IMR-90 (cell line): Measurements from ENCODE around the gene GTPBP6.

Experiments used
- BHLHE40 ChIP-seq: fragments of 150-350 bp; IDR thresholded peaks from 2 replicates; pipeline ENCODE4 v1.6.1; 2016; ENCODE audit warnings: mild to moderate bottlenecking, low read depth, low read length
- CTCF ChIP-seq: conservative IDR thresholded peaks from 2 replicates; pipeline ENCODE4 v1.5.1; 2012; ENCODE audit warnings: mild to moderate bottlenecking, low read depth, low read length, improper control_type of control experiment
- NFE2L2 ChIP-seq: fragments of 150-350 bp; IDR thresholded peaks from 2 replicates; pipeline ENCODE4 v1.6.1; 2016; ENCODE audit warnings: low read depth, mild to moderate bottlenecking, low read length
- POLR2A ChIP-seq: IDR thresholded peaks from 2 replicates; pipeline ENCODE4 v1.6.1; 2012; ENCODE audit warnings: mild to moderate bottlenecking, low read depth, low read length
- RFX5 ChIP-seq: IDR thresholded peaks from 2 replicates; pipeline ENCODE4 v1.8.0; 2012; ENCODE audit warnings: low read depth, mild to moderate bottlenecking, low read length, moderate library complexity

- TF ChIP-seq CTCF (no peak), POLR2A (no peak), RFX5 (no peak), NFE2L2 (no peak), BHLHE40 (no peak)
Measured at GRCh38 chrX:340121-340520, 21.5 kb upstream of the GTPBP6 start.
